ENCODE measurements around the gene STPG4. TPM values are rescaled to one million over a fixed set of nuclear protein-coding genes. Genes with fewer than 3 reads are reported as not detected.

Gene STPG4
- total RNA-seq, 1 donor from 2014 or later: 0.60 TPM

DNA sequence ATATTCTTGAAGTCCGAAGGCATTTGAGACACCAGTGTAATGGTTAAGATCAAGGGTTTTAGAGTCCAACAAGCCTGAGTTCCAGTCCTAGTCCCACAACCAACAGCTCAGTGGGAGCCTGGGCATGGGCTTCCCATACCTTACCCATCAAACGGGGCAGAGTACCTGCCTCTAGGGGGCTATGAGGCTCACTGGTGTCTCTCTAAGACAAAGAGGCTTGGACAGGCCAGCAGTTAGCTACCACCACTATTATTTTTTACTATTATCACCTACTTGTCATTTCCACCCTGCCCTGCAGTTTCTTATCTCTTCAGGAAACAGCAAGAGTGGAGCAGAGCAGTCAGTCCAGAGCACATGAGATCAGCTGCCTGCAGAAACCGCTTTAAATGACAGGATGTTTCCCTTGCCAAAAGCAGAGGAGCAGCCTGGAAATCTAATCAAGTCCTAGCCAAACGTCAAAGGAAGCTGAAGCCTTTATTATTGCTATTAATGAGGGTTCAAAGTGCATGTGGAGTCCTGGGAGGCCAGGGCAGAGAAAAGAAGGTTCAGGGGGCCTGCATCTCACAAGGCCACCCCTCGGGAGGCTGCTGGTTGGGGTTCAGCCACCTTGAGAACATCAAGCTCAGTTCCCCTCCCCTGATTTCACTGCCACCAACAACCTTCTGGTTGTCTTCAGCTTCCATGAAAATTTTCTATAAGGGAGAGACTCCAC, 66.6 kb downstream of the STPG4 start:
- no peaks in the 10 kb centered on the region for H3K36me3 Mint-ChIP-seq (ENCODE audit: low read depth)
- DNase-seq (no peak), ATAC-seq (ENCODE audit: low read depth) (no peak)
- H3K4me3 Mint-ChIP-seq: no peak overlapping the region
- intact Hi-C loops (cut with micrococcal nuclease): no loop called here
- H3K27me3 Mint-ChIP-seq: no peaks in the 10 kb centered on the region
- TF ChIP-seq, protein P1, sequence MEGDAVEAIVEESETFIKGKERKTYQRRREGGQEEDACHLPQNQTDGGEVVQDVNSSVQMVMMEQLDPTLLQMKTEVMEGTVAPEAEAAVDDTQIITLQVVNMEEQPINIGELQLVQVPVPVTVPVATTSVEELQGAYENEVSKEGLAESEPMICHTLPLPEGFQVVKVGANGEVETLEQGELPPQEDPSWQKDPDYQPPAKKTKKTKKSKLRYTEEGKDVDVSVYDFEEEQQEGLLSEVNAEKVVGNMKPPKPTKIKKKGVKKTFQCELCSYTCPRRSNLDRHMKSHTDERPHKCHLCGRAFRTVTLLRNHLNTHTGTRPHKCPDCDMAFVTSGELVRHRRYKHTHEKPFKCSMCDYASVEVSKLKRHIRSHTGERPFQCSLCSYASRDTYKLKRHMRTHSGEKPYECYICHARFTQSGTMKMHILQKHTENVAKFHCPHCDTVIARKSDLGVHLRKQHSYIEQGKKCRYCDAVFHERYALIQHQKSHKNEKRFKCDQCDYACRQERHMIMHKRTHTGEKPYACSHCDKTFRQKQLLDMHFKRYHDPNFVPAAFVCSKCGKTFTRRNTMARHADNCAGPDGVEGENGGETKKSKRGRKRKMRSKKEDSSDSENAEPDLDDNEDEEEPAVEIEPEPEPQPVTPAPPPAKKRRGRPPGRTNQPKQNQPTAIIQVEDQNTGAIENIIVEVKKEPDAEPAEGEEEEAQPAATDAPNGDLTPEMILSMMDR (IDR thresholded peaks at IDR 0.05): no peak
- H3K9me3 Mint-ChIP-seq: no peaks in the 10 kb centered on the region
- CTCF ChIA-PET: no interaction called here
- H3K4me1 Mint-ChIP-seq: peaks cover 25% of the 10 kb centered on the region
- no peak overlapping the region for H3K27ac Mint-ChIP-seq
- POLR2A ChIA-PET: no interaction called here

DNA sequence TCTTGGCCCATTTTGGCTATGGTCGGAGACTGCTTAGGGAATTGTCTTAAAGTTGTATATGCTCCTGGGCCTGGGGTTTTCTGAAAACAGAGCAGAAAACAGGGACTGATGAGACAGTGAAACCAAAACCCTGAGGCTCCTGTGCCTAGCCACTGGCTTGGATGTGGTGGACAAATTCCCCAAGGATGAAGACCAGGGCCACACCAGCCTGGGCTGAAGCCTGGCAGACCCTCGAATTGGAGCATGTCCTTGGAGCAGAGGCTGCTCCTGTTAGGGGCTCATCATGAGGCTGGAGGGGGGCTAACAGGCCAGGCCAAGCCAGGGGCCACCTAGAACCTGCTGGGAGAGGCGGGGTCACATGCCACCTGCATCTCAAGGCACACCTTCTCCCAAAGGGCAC, 68.1 kb downstream of the STPG4 start:
- peaks cover 25% of the 10 kb centered on the region for H3K4me1 Mint-ChIP-seq
- intact Hi-C loops (cut with micrococcal nuclease): loop anchor here (2.0 kb wide), 1 partner anchor 16 kb away; no protein-coding TSS in a partner anchor
- no peak overlapping the region for H3K27ac Mint-ChIP-seq
- DNase-seq: no peak
- TF ChIP-seq, protein P1 (IDR thresholded peaks at IDR 0.05): no peak
- POLR2A ChIA-PET: no interaction called here
- no peak overlapping the region for H3K4me3 Mint-ChIP-seq
- CTCF ChIA-PET: no interaction called here
- no peaks in the 10 kb centered on the region for H3K27me3 Mint-ChIP-seq
- ATAC-seq (ENCODE audit: low read depth): no peak
- H3K36me3 Mint-ChIP-seq (ENCODE audit: low read depth): no peaks in the 10 kb centered on the region
- H3K9me3 Mint-ChIP-seq: no peaks in the 10 kb centered on the region

DNA sequence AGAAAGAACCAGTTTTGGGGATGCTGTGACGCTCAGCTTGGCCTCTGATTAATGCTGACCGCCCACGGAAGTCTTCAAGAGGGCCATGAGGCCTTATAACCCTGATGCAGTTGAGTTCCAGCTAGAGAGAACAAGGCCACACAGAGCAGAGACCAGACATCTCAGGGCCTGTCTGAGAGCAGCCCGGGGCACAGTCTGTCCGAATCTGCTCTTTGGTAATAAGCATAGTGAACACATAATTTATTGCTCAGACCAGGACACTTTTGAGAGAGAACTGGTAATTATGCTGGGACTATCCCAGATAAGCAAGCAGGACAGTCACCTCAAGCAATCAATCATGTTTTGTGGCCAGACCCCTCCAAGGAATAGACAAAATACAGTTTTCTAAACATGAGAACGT, 68.5 kb downstream of the STPG4 start:
- no peaks in the 10 kb centered on the region for H3K9me3 Mint-ChIP-seq
- ChIA-PET POLR2A (no interaction called here), CTCF (no interaction called here)
- no peak overlapping the region for H3K4me3 Mint-ChIP-seq
- H3K36me3 Mint-ChIP-seq (ENCODE audit: low read depth): no peaks in the 10 kb centered on the region
- H3K27me3 Mint-ChIP-seq: no peaks in the 10 kb centered on the region
- peaks cover 25% of the 10 kb centered on the region for H3K4me1 Mint-ChIP-seq
- TF ChIP-seq, protein P1 (IDR thresholded peaks at IDR 0.05): no peak
- no peak overlapping the region for H3K27ac Mint-ChIP-seq
- no peak for ATAC-seq (ENCODE audit: low read depth)
- intact Hi-C loops (cut with micrococcal nuclease): loop anchor here (2.0 kb wide), 1 partner anchor 16 kb away; no protein-coding TSS in a partner anchor
- DNase-seq: no peak

DNA sequence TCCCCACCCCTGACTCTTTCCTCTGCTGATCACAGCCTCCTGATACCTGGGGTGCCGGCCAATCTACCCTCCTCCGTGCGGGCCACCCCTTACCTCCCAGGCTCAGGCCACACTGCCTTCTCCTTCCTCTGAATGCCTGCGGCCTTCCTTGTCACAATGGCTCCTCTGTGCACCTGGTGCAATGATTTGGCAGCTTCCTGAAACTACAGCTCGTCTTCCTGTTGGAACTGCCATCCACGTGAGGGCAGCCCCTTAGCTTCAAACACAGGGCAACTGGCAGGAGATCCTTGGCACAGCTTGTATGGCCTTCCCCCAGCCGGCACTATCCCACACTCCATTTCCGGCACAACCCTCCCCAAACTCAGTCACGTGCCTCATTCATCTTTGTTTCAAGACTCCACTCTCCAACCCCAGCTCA, 69.0 kb downstream of the STPG4 start:
- Mint-ChIP-seq H3K27me3 (no peaks in the 10 kb centered on the region), H3K4me1 (peaks cover 25% of the 10 kb centered on the region), H3K9me3 (no peaks in the 10 kb centered on the region), H3K4me3 (no peak overlapping the region), H3K27ac (no peak overlapping the region), H3K36me3 (ENCODE audit: low read depth) (no peaks in the 10 kb centered on the region)
- DNase-seq: no peak
- intact Hi-C loops (cut with micrococcal nuclease): loop anchor here (2.0 kb wide), 1 partner anchor 15 kb away; no protein-coding TSS in a partner anchor
- ChIA-PET POLR2A (no interaction called here), CTCF (no interaction called here)
- no peak for ATAC-seq (ENCODE audit: low read depth)
- TF ChIP-seq, protein P1 (IDR thresholded peaks at IDR 0.05): no peak

DNA sequence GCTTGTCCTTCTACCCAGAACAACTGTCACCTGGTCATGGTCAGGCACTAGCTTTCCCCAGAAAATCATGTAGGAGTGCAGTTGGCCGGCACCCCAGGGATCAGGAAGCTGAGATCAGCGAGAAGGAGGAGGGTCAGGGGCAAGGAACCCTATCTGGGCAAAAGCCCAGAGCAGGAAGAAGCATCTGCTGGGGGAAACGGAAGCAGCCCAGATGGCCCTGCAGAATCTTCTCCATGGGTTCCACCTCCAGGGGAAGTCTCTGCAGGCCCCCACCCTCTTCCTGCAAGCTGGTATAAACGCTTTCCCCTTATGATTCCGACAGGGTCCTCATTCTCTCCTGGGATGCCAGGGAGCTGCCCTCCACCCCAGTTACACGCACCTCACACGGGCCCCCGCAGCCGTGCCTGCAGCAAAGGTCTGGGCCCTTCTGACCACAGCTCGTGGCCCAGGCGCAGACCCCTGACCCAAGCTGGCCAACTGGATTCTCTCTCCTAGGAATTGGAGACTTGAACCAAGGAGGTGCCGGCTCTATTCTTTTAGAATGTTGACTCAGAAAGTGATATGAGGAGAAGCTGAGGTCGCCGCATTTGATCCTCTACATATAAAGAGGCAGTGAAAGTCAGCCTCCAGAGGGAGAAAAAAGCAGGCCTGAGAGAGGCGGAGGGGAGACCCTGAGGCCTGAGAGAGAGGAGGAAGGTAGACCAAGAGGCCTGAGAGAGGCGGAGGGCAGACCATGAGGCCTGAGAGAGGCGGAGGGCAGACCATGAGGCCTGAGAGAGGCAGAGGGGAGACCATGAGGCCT, 71.0 kb downstream of the STPG4 start:
- DNase-seq (no peak), ATAC-seq (ENCODE audit: low read depth) (no peak)
- H3K4me1 Mint-ChIP-seq: peaks cover 30% of the 10 kb centered on the region
- H3K27ac Mint-ChIP-seq: no peak overlapping the region
- intact Hi-C loops (cut with micrococcal nuclease): no loop called here
- H3K27me3 Mint-ChIP-seq: no peaks in the 10 kb centered on the region
- H3K9me3 Mint-ChIP-seq: no peaks in the 10 kb centered on the region
- H3K4me3 Mint-ChIP-seq: no peak overlapping the region
- ChIA-PET CTCF (no interaction called here), POLR2A (no interaction called here)
- H3K36me3 Mint-ChIP-seq (ENCODE audit: low read depth): no peaks in the 10 kb centered on the region
- TF ChIP-seq, protein P1 (IDR thresholded peaks at IDR 0.05): no peak

Measured in activated B cell treated with CpG ODN at 0.5 μM for 24 hours (primary cell).